HepG2 (cell line): ENCODE results near the gene LHX5.

Experiments used
- AFF4 ChIP-seq: sonication (generic); formaldehyde crosslinking; IDR thresholded peaks from 2 replicates; pipeline ENCODE4 v1.4.0; 2020; ENCODE audit warnings: missing genetic modification reagents
- ATM ChIP-seq: fragments of 450-650 bp; IDR thresholded peaks from 2 replicates; pipeline ENCODE4 v1.7.1; 2017; ENCODE audit warnings: mild to moderate bottlenecking, borderline replicate concordance
- LCORL ChIP-seq, 2 experiments: fragments of 450-650 bp in 1 of 2; sonication (generic) in 1 of 2; formaldehyde crosslinking in 1 of 2; IDR thresholded peaks; 2 replicates each; pipeline versions ENCODE4 v1.5.0 to v1.6.1; 2017 to 2020; ENCODE audit warnings: antibody characterized with exemption in 1 of 2, missing genetic modification reagents in 1 of 2
- MAZ ChIP-seq, 2 experiments: sonication (generic) in 1 of 2; formaldehyde crosslinking in 1 of 2; IDR thresholded peaks; 2 replicates each; pipeline versions ENCODE4 v1.5.0 to v1.6.1; 2012 to 2020; ENCODE audit warnings: low read depth in 2 of 2, mild to moderate bottlenecking in 2 of 2, borderline replicate concordance in 1 of 2, improper control_type of control experiment in 1 of 2, low read length in 1 of 2, missing genetic modification reagents in 1 of 2, moderate library complexity in 1 of 2
- NBN ChIP-seq: fragments of 450-650 bp; conservative IDR thresholded peaks from 2 replicates; pipeline ENCODE4 v1.6.1; 2017
- PCBP1 ChIP-seq: fragments of 200-400 bp; formaldehyde crosslinking; IDR thresholded peaks from 2 replicates; pipeline ENCODE4 v1.6.1; 2017; ENCODE audit warnings: mild to moderate bottlenecking, low read depth, low read length, borderline replicate concordance
- POLR2AphosphoS5 ChIP-seq: IDR thresholded peaks from 2 replicates; pipeline ENCODE4 v1.6.1; 2012; ENCODE audit warnings: low read depth, low read length
- ZNF326 ChIP-seq: sonication (generic); formaldehyde crosslinking; IDR thresholded peaks from 2 replicates; pipeline ENCODE4 v1.4.0; 2020; ENCODE audit warnings: missing genetic modification reagents, borderline replicate concordance
- ZNF350 ChIP-seq: sonication (generic); formaldehyde crosslinking; IDR thresholded peaks from 2 replicates; pipeline ENCODE4 v1.4.0; 2020; ENCODE audit warnings: mild to moderate bottlenecking, low read depth, missing genetic modification reagents, borderline replicate concordance
- ZNF639 ChIP-seq: conservative IDR thresholded peaks from 2 replicates; pipeline ENCODE4 v1.6.1; 2018; ENCODE audit warnings: missing genetic modification reagents
- ZSCAN29 ChIP-seq: sonication (generic); formaldehyde crosslinking; conservative IDR thresholded peaks from 2 replicates; pipeline ENCODE4 v1.4.0; 2020; ENCODE audit warnings: mild to moderate bottlenecking, missing genetic modification reagents
- TF ChIP-seq, protein P1 (sequence below): sonication (generic); formaldehyde crosslinking; IDR thresholded peaks from 2 replicates; pipeline ENCODE4 v1.8.0; 2022; ENCODE audit warnings: mild to moderate bottlenecking, missing genetic modification reagents, borderline replicate concordance
- TF ChIP-seq, protein P2 (sequence below), 2 experiments: fragments of 450-650 bp in 1 of 2; sonication (generic) in 1 of 2; formaldehyde crosslinking in 1 of 2; IDR thresholded peaks; 2 replicates each; pipeline versions ENCODE4 v1.6.1 to v1.8.0; 2016 to 2022; ENCODE audit warnings: antibody characterized with exemption in 1 of 2, mild to moderate bottlenecking in 1 of 2, missing genetic modification reagents in 1 of 2
- TF ChIP-seq, protein P3 (sequence below): sonication (generic); formaldehyde crosslinking; IDR thresholded peaks from 2 replicates; pipeline ENCODE4 v1.5.0; 2020; ENCODE audit warnings: mild to moderate bottlenecking, missing genetic modification reagents, moderate library complexity

DNA sequence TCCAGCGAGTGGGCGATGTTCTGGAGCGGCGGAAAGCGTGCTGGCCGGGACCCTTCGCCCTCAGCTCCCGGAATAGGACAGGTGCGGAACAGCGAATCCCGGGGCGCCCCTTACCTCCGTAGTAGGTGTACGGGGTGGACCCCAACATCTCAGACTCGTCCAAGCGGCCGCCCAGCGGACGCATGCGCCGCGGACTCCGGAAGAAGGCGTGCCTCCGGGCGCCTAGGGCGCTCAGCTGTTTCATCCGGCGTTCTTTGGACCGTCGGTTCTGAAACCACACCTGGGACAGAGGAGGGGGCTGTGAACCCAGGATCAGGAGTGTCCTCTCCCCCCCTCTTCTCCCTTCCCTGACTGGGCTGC lies 4.5 kb downstream of the LHX5 start:
- TF ChIP-seq, protein P1, sequence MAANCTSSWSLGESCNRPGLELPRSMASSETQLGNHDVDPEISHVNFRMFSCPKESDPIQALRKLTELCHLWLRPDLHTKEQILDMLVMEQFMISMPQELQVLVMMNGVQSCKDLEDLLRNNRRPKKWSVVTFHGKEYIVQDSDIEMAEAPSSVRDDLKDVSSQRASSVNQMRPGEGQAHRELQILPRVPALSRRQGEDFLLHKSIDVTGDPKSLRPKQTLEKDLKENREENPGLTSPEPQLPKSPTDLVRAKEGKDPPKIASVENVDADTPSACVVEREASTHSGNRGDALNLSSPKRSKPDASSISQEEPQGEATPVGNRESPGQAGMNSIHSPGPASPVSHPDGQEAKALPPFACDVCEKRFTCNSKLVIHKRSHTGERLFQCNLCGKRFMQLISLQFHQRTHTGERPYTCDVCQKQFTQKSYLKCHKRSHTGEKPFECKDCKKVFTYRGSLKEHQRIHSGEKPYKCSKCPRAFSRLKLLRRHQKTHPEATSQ: no peak
- no peak for TF ChIP-seq AFF4 (CRISPR knock-in tag)
- TF ChIP-seq ZNF350 (CRISPR knock-in tag): no peak
- TF ChIP-seq NBN: no peak
- TF ChIP-seq PCBP1: no peak
- TF ChIP-seq ZNF639: no peak
- no peak for TF ChIP-seq LCORL (IDR thresholded peaks at IDR 0.05)
- no peak for TF ChIP-seq LCORL (CRISPR knock-in tag; IDR thresholded peaks at IDR 0.05)
- TF ChIP-seq ZSCAN29: no peak
- no peak for TF ChIP-seq MAZ (IDR thresholded peaks at IDR 0.05; ENCODE audit: borderline replicate concordance, low read depth, low read length)
- TF ChIP-seq MAZ (CRISPR knock-in tag; IDR thresholded peaks at IDR 0.05; ENCODE audit: low read depth): no peak
- TF ChIP-seq, protein P2, sequence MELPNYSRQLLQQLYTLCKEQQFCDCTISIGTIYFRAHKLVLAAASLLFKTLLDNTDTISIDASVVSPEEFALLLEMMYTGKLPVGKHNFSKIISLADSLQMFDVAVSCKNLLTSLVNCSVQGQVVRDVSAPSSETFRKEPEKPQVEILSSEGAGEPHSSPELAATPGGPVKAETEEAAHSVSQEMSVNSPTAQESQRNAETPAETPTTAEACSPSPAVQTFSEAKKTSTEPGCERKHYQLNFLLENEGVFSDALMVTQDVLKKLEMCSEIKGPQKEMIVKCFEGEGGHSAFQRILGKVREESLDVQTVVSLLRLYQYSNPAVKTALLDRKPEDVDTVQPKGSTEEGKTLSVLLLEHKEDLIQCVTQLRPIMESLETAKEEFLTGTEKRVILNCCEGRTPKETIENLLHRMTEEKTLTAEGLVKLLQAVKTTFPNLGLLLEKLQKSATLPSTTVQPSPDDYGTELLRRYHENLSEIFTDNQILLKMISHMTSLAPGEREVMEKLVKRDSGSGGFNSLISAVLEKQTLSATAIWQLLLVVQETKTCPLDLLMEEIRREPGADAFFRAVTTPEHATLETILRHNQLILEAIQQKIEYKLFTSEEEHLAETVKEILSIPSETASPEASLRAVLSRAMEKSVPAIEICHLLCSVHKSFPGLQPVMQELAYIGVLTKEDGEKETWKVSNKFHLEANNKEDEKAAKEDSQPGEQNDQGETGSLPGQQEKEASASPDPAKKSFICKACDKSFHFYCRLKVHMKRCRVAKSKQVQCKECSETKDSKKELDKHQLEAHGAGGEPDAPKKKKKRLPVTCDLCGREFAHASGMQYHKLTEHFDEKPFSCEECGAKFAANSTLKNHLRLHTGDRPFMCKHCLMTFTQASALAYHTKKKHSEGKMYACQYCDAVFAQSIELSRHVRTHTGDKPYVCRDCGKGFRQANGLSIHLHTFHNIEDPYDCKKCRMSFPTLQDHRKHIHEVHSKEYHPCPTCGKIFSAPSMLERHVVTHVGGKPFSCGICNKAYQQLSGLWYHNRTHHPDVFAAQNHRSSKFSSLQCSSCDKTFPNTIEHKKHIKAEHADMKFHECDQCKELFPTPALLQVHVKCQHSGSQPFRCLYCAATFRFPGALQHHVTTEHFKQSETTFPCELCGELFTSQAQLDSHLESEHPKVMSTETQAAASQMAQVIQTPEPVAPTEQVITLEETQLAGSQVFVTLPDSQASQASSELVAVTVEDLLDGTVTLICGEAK (IDR thresholded peaks at IDR 0.05): no peak
- TF ChIP-seq, protein P2 (CRISPR knock-in tag; IDR thresholded peaks at IDR 0.05): no peak
- TF ChIP-seq, protein P3, sequence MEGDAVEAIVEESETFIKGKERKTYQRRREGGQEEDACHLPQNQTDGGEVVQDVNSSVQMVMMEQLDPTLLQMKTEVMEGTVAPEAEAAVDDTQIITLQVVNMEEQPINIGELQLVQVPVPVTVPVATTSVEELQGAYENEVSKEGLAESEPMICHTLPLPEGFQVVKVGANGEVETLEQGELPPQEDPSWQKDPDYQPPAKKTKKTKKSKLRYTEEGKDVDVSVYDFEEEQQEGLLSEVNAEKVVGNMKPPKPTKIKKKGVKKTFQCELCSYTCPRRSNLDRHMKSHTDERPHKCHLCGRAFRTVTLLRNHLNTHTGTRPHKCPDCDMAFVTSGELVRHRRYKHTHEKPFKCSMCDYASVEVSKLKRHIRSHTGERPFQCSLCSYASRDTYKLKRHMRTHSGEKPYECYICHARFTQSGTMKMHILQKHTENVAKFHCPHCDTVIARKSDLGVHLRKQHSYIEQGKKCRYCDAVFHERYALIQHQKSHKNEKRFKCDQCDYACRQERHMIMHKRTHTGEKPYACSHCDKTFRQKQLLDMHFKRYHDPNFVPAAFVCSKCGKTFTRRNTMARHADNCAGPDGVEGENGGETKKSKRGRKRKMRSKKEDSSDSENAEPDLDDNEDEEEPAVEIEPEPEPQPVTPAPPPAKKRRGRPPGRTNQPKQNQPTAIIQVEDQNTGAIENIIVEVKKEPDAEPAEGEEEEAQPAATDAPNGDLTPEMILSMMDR (CRISPR knock-in tag): no peak
- no peak for TF ChIP-seq ATM
- no peak for TF ChIP-seq POLR2AphosphoS5
- no peak for TF ChIP-seq ZNF326 (CRISPR knock-in tag)
